Stimulated activated effector memory CD8-positive, alpha-beta T cell treated with anti-CD3 and anti-CD28 coated beads, Interleukin-12 subunit alpha, Interleukin-12 subunit beta, amount 100 ng/mL, for 72 hours (primary cell): Measurements from ENCODE around the gene DCAF11.

Experiments used
- ATAC-seq: fragments of 150-1000 bp; cut with Tn5 transposase; 2 replicates; pipeline ENCODE4 v1.10.0; 2021
- DNase-seq, 2 donors: peaks; one replicate each; pipeline ENCODE4 v3.0.0; 2021 to 2022; ENCODE audit warnings: low spot score in 2 of 2
- H3K27ac Mint-ChIP-seq: one replicate; pipeline ENCODE4 v1.8.0; 2022; ENCODE audit warnings: mild to moderate bottlenecking, mixed read lengths
- H3K36me3 Mint-ChIP-seq: one replicate; pipeline ENCODE4 v1.8.0; 2022; ENCODE audit warnings: mild to moderate bottlenecking, mixed read lengths
- H3K4me1 Mint-ChIP-seq: one replicate; pipeline ENCODE4 v1.8.0; 2022; ENCODE audit warnings: mixed read lengths
- H3K4me3 Mint-ChIP-seq: one replicate; pipeline ENCODE4 v1.8.0; 2022; ENCODE audit warnings: mild to moderate bottlenecking, mixed read lengths
- H3K9me3 Mint-ChIP-seq: one replicate; pipeline ENCODE4 v1.8.0; 2022; ENCODE audit warnings: mixed read lengths

Gene DCAF11

GRCh38 chr14:24114532-24115421 is at the start of gene DCAF11, which contains the start of gene NRL:
TSS of gene DCAF11 (plus strand) at chr14:24114777. CDS start at chr14:24115595, 818 bp downstream.
TSS of gene NRL (minus strand) at chr14:24114949. CDS start at chr14:24082848, 32,101 bp downstream.
- DNase-seq (peak; percentile 98 to 99), ATAC-seq (peak; percentile 93)
- H3K9me3 Mint-ChIP-seq, result no peaks in the 10 kb centered on the region
- peaks cover 60% of the 10 kb centered on the region for H3K36me3 Mint-ChIP-seq
- H3K27ac Mint-ChIP-seq, result peak within 1 kb of the TSS; percentile 98
- H3K4me3 Mint-ChIP-seq, result peak within 1 kb of the TSS; percentile 94
- H3K4me1 Mint-ChIP-seq, result peaks cover 24% of the 10 kb centered on the region

GRCh38 chr14:24064856-24065255 is 49.7 kb upstream of the DCAF11 start:
- DNase-seq (no peak), ATAC-seq (no peak)
- H3K9me3 Mint-ChIP-seq, result no peaks in the 10 kb centered on the region
- peaks cover 7% of the 10 kb centered on the region for H3K4me1 Mint-ChIP-seq
- H3K36me3 Mint-ChIP-seq, result no peaks in the 10 kb centered on the region
- H3K4me3 Mint-ChIP-seq, result no peak overlapping the region
- no peak overlapping the region for H3K27ac Mint-ChIP-seq

- peaks cover 12% of the 10 kb centered on the region for H3K4me1 Mint-ChIP-seq
- no peaks in the 10 kb centered on the region for H3K9me3 Mint-ChIP-seq
- ATAC-seq (no peak), DNase-seq (no peak)
- H3K36me3 Mint-ChIP-seq, result no peaks in the 10 kb centered on the region
- no peak overlapping the region for H3K4me3 Mint-ChIP-seq
- peak overlapping the region; percentile 20 for H3K27ac Mint-ChIP-seq
Measured at GRCh38 chr14:24065408-24065807, 49.2 kb upstream of the DCAF11 start.

GRCh38 chr14:24066496-24067132 is 48.0 kb upstream of the DCAF11 start:
- Mint-ChIP-seq H3K36me3 (no peaks in the 10 kb centered on the region), H3K4me1 (peaks cover 21% of the 10 kb centered on the region), H3K4me3 (no peak overlapping the region), H3K27ac (no peak overlapping the region), H3K9me3 (no peaks in the 10 kb centered on the region)
- no peak for ATAC-seq
- DNase-seq, result no peak

- ATAC-seq (no peak), DNase-seq (no peak)
- no peak overlapping the region for H3K27ac Mint-ChIP-seq
- peaks cover 21% of the 10 kb centered on the region for H3K4me1 Mint-ChIP-seq
- no peak overlapping the region for H3K4me3 Mint-ChIP-seq
- H3K9me3 Mint-ChIP-seq, result no peaks in the 10 kb centered on the region
- no peaks in the 10 kb centered on the region for H3K36me3 Mint-ChIP-seq
Measured at GRCh38 chr14:24067133-24068082, 47.2 kb upstream of the DCAF11 start.

GRCh38 chr14:24068711-24069410 is 45.7 kb upstream of the DCAF11 start:
- no peak for DNase-seq
- Mint-ChIP-seq H3K36me3 (no peaks in the 10 kb centered on the region), H3K27ac (no peak overlapping the region), H3K4me3 (no peak overlapping the region), H3K9me3 (no peaks in the 10 kb centered on the region), H3K4me1 (peaks cover 15% of the 10 kb centered on the region)
- ATAC-seq, result no peak

- ATAC-seq (no peak), DNase-seq (no peak)
- Mint-ChIP-seq H3K4me3 (no peak overlapping the region), H3K9me3 (no peaks in the 10 kb centered on the region), H3K36me3 (no peaks in the 10 kb centered on the region), H3K4me1 (peaks cover 15% of the 10 kb centered on the region), H3K27ac (no peak overlapping the region)
Measured at GRCh38 chr14:24069411-24069735, 45.2 kb upstream of the DCAF11 start.

- Mint-ChIP-seq H3K9me3 (no peaks in the 10 kb centered on the region), H3K4me3 (peak overlapping the region; percentile 25), H3K27ac (peak overlapping the region; percentile 13)
Measured at GRCh38 chr14:24070285-24071143, 44.1 kb upstream of the DCAF11 start.

GRCh38 chr14:24071144-24071697 is 43.4 kb upstream of the DCAF11 start, which contains the start of gene CPNE6:
TSS of gene CPNE6 (plus strand) at chr14:24071562. CDS start at chr14:24072937, 1,375 bp downstream.
- no peaks in the 10 kb centered on the region for H3K9me3 Mint-ChIP-seq
- ATAC-seq, result peak; percentile 97
- H3K4me3 Mint-ChIP-seq, result peak within 1 kb of the TSS; percentile 25
- DNase-seq, result peak; percentile 38 to 69
- H3K27ac Mint-ChIP-seq, result peak within 1 kb of the TSS; percentile 13
- peaks cover 31% of the 10 kb centered on the region for H3K4me1 Mint-ChIP-seq
- H3K36me3 Mint-ChIP-seq, result no peaks in the 10 kb centered on the region

More at GRCh38 chr14:24070285-24071143, 44.1 kb upstream of the DCAF11 start:
- Mint-ChIP-seq H3K36me3 (no peaks in the 10 kb centered on the region), H3K4me1 (peaks cover 24% of the 10 kb centered on the region)
- ATAC-seq, result no peak
- no peak for DNase-seq

- Mint-ChIP-seq H3K36me3 (no peaks in the 10 kb centered on the region), H3K9me3 (no peaks in the 10 kb centered on the region), H3K4me3 (no peak overlapping the region), H3K27ac (peak overlapping the region; percentile 13), H3K4me1 (peaks cover 36% of the 10 kb centered on the region)
- ATAC-seq, result no peak
- no peak for DNase-seq
Measured at GRCh38 chr14:24071836-24072430, 42.6 kb upstream of the DCAF11 start.

GRCh38 chr14:24072436-24072835 is 42.1 kb upstream of the DCAF11 start:
- H3K9me3 Mint-ChIP-seq, result no peaks in the 10 kb centered on the region
- DNase-seq, result no peak
- ATAC-seq, result no peak
- H3K27ac Mint-ChIP-seq, result no peak overlapping the region
- no peaks in the 10 kb centered on the region for H3K36me3 Mint-ChIP-seq
- H3K4me1 Mint-ChIP-seq, result peaks cover 36% of the 10 kb centered on the region
- H3K4me3 Mint-ChIP-seq, result no peak overlapping the region

GRCh38 chr14:24072881-24073877 is 41.4 kb upstream of the DCAF11 start:
- H3K9me3 Mint-ChIP-seq, result no peaks in the 10 kb centered on the region
- DNase-seq (no peak), ATAC-seq (no peak)
- peaks cover 36% of the 10 kb centered on the region for H3K4me1 Mint-ChIP-seq
- no peak overlapping the region for H3K4me3 Mint-ChIP-seq
- no peak overlapping the region for H3K27ac Mint-ChIP-seq
- no peaks in the 10 kb centered on the region for H3K36me3 Mint-ChIP-seq
